Activated CD8-positive, alpha-beta memory T cell treated with anti-CD3 and anti-CD28 coated beads for 36 hours (primary cell): ENCODE measurements around the gene DHX8. TPM values are rescaled to one million over a fixed set of nuclear protein-coding genes. Genes with fewer than 3 reads are reported as not detected.
"Not testable (repeated sequence)": the region's sequence is repeated elsewhere in the genome, so short reads cannot be mapped to it uniquely, and the experiment has no call there.

ENCODE experiments used
- CTCF ChIA-PET: fragments of 350-600 bp; sonication (Branson Sonifier 250); formaldehyde crosslinking; loops from one replicate; lab custom pipeline; 2021; ENCODE audit warnings: antibody characterized with exemption; lab: Charles Lee
- POLR2A ChIA-PET: fragments of 350-600 bp; sonication (Branson Sonifier 250); formaldehyde crosslinking; loops from one replicate; lab custom pipeline; 2021; ENCODE audit warnings: antibody characterized with exemption; lab: Charles Lee
- total RNA-seq, 2 experiments: library from RNA; stranded (reverse); gene quantifications; one replicate each; pipeline ENCODE4 v1.2.3, GENCODE V29; 2021

Gene DHX8
- 10 to 100 TPM; 53.6 to 55.4 TPM for total RNA-seq

DNA sequence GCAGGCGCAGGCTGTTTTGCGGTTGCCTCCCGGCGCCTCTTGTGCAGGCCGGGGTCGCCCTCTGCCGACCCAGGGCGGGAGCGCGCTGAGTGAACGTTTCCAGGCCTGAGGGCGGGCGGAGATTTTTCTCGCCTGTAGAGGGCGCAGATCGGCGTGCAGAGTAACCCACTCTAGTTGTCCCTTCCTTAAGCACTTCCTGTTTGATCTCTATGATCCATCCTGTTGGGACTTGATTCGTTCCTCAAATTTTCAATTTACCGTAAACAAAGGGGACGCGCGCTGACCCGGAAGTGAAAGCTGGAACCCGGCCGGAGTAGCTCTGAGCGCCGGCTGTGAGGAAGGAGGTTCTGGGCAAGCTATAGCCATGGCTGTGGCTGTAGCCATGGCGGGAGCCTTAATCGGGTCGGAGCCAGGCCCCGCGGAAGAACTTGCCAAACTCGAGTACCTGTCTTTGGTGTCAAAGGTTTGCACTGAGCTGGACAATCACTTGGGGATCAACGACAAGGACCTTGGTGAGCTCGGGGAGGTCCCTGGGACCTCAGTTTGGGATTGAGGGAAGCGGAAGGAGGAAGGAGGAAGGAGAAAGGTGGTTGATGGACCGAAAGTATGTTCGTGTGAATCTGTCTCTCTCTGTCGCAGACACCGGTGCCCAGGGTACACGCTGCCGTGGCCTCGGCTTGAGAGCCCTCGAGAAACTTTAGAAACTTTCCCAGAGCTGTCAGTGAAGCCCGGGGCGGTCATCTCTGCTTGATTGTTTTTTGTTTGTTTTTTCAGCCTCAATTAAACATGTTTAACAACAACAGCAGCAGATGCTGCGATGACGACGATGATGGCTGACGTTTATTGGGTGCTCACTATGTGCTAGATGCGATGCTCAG lies at the start of gene DHX8:
DHX8 (plus strand) TSS at position 302 of the 878 bp plus-strand sequence; CDS start at position 365, 63 bp downstream.
- POLR2A ChIA-PET: interaction anchor here (0.6 to 3.3 kb wide), 9 partner anchors 11 to 1616 kb away, joined by 3 to 31 read pairs (median 8); partner anchors contain the start of gene ARL4D

DNA sequence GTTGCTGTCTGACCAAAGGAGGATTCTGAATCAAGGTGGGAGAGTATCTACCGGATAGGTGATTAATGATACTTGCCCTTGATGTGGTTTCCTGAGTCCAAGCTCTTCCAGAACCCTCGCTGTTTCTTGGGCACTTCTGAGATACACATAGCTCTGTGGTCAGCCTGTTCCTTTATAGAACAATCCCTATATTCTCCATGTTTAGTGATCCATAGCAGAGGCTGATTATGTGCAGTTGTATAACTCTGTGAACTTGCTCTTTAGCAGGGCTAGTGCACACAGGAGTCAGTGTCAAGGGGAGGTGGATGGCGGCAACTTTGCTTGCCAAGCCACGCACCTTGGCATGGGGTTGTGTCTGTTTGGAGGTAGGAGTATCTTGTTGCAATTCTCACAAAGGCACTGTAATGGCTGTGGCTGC lies 48.9 kb upstream of the DHX8 start:
- ChIA-PET CTCF (interaction anchor here (0.6 to 1.0 kb wide), 2 partner anchors 48 to 242 kb away, joined by 3 read pairs; no protein-coding TSS in a partner anchor), POLR2A (no interaction called here)

More for the DNA sequence above, at the start of gene DHX8:
- CTCF ChIA-PET: interaction anchor here (0.6 to 8.0 kb wide), 30 partner anchors 10 to 184 kb away, joined by 3 to 94 read pairs (median 4); partner anchors contain the start of gene ARL4D

GRCh38 chr17:43437756-43438155 lies 46.0 kb upstream of the DHX8 start:
- CTCF ChIA-PET: no interaction called here
- POLR2A ChIA-PET: no interaction called here

GRCh38 chr17:43438626-43439025 lies 45.1 kb upstream of the DHX8 start:
- CTCF ChIA-PET: no interaction called here

GRCh38 chr17:43439041-43439440 lies 44.7 kb upstream of the DHX8 start:
- ChIA-PET POLR2A (interaction anchor here (0.6 kb wide), 1 partner anchor 10 kb away, joined by 3 read pairs; no protein-coding TSS in a partner anchor), CTCF (interaction anchor here (0.5 to 0.7 kb wide), 2 partner anchors 119 to 552 kb away, joined by 3 to 5 read pairs; no protein-coding TSS in a partner anchor)

More at GRCh38 chr17:43438626-43439025, 45.1 kb upstream of the DHX8 start:
- POLR2A ChIA-PET: interaction anchor here (0.6 kb wide), 1 partner anchor 10 kb away, joined by 3 read pairs; no protein-coding TSS in a partner anchor

DNA sequence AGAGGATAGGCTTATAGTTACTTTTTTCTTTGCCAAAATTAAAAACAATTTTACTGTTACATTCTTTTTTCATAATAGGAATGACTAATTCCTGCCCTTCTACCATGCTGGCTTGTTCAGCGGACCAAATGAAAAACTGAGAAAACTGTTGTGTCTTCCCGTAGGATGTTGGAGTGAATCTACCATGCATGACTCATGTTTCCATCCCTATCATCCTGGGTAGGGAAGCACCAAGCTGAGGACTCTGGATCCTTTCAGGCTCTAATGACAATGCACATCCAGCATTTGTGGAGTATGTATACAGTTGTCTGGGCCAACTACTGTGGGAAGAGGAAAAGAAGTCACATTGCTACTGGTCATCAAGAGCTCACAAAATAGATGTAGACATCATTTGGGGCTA lies 41.1 kb upstream of the DHX8 start:
- ChIA-PET POLR2A (no interaction called here), CTCF (no interaction called here)

- ChIA-PET CTCF (no interaction called here), POLR2A (no interaction called here)
Measured at GRCh38 chr17:43443381-43443780, 40.4 kb upstream of the DHX8 start.

DNA sequence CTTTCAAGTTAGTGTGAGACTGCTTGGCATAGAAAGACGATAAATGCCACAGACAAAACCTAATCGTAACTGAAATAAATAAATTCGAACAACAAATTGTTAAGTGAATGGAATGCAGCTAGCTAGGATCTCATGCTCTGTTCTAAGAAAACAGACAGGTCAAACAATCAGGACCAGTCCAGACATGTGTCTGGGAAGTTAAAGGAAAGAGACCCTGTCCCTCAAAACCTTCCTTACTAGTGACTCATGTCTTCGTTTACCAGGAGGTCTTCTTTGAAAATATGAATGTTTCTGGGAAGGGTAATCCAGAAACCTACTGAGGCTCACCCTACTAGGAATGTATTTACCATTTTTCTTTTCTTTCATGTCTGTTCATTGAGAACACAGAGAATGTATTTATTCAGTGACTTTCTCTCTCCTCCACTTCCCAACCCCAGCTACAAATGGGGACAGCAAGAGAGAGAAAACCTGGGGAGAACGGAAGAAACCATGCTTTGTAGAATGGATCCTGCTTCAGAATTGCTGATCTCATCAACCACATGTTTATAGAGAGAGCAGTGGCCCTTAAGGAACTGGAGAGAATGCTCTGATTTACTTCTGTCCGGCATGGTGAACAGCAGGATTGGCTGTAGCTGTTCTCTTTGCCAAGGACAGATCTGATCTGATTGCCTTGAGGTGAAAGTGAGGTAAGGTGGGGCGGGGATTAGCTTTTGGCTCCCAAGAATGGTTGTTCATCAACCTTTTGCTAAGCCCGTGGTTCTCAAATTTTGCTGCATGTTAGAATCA lies 39.4 kb upstream of the DHX8 start:
- CTCF ChIA-PET: no interaction called here
- POLR2A ChIA-PET: no interaction called here

DNA sequence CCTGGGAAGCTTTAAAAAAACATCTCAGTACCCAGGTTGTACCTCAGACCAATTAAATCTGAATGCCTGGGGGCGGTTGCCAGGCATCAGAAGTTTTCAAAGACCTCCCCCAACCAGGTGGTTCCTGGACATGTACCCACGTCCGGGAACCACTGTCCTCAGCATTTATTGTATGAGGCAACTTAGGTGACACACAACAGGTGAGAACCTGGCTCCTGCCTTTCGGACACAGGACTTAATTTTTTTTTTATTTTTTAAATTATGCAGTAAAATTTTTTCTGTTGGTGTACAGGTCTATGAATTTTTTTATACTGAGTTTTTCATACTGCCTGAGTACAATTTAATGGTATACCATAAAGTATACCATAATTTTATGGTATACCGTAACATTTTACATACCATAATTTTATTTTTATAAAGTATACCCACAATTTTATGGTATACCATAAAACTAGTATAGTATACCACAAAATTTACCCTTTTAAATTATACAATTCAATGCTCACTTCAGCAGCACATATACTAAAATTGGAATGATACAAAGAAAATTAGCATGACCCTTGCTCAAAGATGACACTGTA lies 38.7 kb upstream of the DHX8 start:
- POLR2A ChIA-PET: no interaction called here
- CTCF ChIA-PET: no interaction called here

GRCh38 chr17:43446773-43447172 lies 37.0 kb upstream of the DHX8 start:
- ChIA-PET POLR2A (no interaction called here), CTCF (interaction anchor here (1.7 kb wide), 1 partner anchor 38 kb away, joined by 3 read pairs; the partner anchor contains the start of gene DHX8)

DNA sequence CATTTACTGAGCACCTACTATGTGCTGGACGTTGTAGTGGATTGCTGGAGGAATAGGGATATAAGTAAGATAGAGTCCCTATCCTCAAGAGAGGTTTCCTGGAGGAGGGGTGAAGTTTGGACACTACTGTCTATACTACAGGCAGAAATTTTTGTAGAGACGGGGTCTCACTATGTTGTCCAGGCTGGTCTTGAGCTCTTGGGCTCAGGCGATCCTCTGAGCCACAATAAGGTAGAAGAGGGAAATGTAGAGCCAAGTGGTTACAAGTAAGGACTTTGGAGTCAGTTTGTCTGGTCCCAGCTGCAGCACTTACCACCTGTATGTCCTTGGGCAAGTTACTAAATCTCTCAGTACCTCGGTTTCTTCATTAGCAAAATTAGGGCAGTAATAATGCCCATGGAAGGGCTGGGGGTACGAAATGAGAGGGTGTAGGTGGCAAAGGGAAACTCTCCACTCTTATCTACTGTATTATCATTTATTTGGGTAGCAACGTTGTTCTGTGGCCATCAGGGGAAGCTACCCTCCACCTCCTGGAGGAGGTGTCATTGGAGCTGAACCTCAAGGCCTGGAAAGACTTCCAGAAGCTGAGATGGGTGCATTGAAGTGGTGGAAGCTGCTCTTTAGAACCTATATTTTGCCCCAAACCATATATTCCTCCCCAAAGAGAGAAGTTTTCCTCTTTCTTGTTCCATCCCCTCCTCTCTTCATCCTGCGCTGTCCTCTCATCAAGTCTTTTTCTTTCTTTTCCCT lies 34.9 kb upstream of the DHX8 start:
- POLR2A ChIA-PET: no interaction called here
- CTCF ChIA-PET: no interaction called here

DNA sequence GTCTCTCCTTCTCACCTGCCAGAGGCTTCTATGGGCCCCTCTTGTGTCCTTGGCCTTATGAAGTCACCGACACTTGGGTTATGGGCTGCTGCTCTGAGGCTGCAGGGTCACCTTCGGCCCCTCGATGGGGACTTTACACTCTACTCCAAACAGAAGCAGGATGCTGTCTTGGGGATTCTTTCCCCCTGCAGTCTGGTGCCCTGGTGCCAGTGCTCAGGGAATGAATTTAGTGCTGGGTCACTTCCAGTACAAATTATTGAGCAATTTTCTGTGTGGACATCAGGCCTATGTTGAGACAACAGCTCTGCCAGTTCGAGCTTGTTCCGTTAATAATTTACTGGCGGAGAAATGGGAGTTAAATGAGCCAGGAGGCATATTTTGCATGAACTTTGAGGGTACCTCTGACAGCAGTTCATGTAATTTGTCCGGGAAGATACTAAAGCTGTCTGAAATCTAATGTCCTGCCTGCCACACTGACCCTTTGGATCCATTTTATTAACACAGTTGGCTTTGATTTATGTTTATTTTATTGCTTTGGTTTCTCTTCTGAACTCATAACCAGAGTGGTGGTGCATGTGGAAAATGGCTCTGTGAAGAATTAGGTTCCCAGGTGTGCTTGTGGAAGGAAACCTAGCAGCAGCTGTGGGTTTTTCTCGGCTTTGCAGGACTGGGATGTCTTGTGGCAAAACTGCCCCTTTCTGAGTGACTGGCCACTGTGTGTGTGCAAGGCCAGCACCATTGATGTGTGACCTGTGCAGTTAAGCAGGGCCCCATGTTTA lies 34.1 kb upstream of the DHX8 start:
- POLR2A ChIA-PET: no interaction called here
- CTCF ChIA-PET: no interaction called here

DNA sequence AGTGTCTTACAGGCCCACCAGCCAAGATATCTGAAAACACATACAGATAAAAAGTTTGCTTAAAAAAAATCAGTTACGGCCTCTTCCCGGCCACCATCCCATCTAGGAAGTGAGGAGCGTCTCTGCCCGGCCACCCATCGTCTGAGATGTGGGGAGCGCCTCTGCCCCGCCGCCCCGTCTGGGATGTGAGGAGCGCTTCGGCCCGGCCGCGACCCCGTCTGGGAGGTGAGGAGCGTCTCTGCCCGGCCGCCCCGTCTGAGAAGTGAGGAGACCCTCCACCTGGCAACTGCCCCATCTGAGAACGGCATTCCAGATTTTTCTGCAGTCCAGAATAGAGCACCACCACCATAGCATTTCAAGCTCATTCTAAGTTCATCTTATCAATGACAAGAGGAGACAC lies 33.0 kb upstream of the DHX8 start:
- CTCF ChIA-PET, POLR2A ChIA-PET: not testable (repeated sequence)

GRCh38 chr17:43451741-43452140 lies 32.0 kb upstream of the DHX8 start:
- POLR2A ChIA-PET, CTCF ChIA-PET: not testable (repeated sequence)

DNA sequence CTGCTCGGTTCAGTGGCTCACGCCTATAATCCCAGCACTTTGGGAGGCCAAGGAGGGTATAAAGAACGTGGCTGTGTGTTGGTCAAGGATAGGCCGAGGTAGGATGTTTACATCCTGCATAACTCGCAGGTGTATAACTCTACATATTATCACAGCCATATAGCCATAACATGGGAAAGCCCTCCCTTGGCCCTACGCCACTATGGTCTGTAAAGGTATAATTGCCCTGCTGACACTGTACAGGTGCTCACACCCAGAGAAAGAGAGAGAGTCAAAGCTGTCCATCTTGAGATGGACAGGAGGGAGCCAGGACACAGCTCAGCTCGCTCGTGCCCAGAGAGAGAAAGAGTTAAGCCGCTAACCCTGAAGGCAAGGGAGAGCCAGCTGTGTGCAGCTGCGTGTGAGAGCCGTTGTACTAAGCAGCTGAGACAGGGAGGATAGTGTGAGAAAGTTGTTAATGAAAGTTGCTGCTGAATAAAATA lies 30.4 kb upstream of the DHX8 start:
- CTCF ChIA-PET: no interaction called here

GRCh38 chr17:43454868-43455267 lies 28.9 kb upstream of the DHX8 start:
- CTCF ChIA-PET: no interaction called here
- POLR2A ChIA-PET: no interaction called here

More for the DNA sequence above, 30.4 kb upstream of the DHX8 start:
- POLR2A ChIA-PET: no interaction called here

- ChIA-PET CTCF (no interaction called here), POLR2A (no interaction called here)
Measured at GRCh38 chr17:43456029-43456428, 27.7 kb upstream of the DHX8 start.
